ENCODE results near the gene DTNA. TPM values are rescaled to one million over a fixed set of nuclear protein-coding genes. Genes with fewer than 3 reads are reported as not detected.

Gene DTNA
- total RNA-seq, 4 donors from 2014 or later: 22.7 to 60.5 (median 43.7) TPM

GRCh38 chr18:34847408-34847807 is 137.3 kb downstream of the DTNA start:
- TF ChIP-seq CTCF (IDR thresholded peaks at IDR 0.05): no peak
- DNase-seq (ENCODE audit: low spot score): no peak
- ATAC-seq (ENCODE audit: low FRiP score): no peak

- TF ChIP-seq CTCF (IDR thresholded peaks at IDR 0.05): no peak
- ATAC-seq (ENCODE audit: low FRiP score) (no peak), DNase-seq (ENCODE audit: low spot score) (no peak)
Observed at GRCh38 chr18:34848156-34848555, 138.1 kb downstream of the DTNA start.

- ATAC-seq (ENCODE audit: low FRiP score) (no peak), DNase-seq (ENCODE audit: low spot score) (no peak)
- TF ChIP-seq CTCF (IDR thresholded peaks at IDR 0.05): no peak
Observed at GRCh38 chr18:34848695-34849094, 138.6 kb downstream of the DTNA start.

GRCh38 chr18:34857320-34857719 is 147.2 kb downstream of the DTNA start:
- no peak for TF ChIP-seq CTCF (IDR thresholded peaks at IDR 0.05)
- DNase-seq (ENCODE audit: low spot score): no peak

GRCh38 chr18:34858188-34858587 is 148.1 kb downstream of the DTNA start:
- no peak for TF ChIP-seq CTCF (IDR thresholded peaks at IDR 0.05)
- ATAC-seq (ENCODE audit: low FRiP score) (no peak), DNase-seq (ENCODE audit: low spot score) (no peak)

More at GRCh38 chr18:34857320-34857719, 147.2 kb downstream of the DTNA start:
- ATAC-seq (ENCODE audit: low FRiP score): no peak

- DNase-seq (ENCODE audit: low spot score) (no peak), ATAC-seq (ENCODE audit: low FRiP score) (no peak)
- TF ChIP-seq CTCF (IDR thresholded peaks at IDR 0.05): no peak
Observed at GRCh38 chr18:34859496-34859895, 149.4 kb downstream of the DTNA start.

GRCh38 chr18:34862561-34862960 is 152.5 kb downstream of the DTNA start:
- TF ChIP-seq CTCF (IDR thresholded peaks at IDR 0.05): no peak
- DNase-seq (ENCODE audit: low spot score) (no peak), ATAC-seq (ENCODE audit: low FRiP score) (no peak)
